WI38 (cell line): ENCODE measurements around the gene LRRC32.

Experiments
- H3K4me3 ChIP-seq: 2 replicates; pipeline ENCODE4 v1.5.1; 2011; ENCODE audit warnings: low read depth, mild to moderate bottlenecking, control low read depth, low read length
- TF ChIP-seq, protein P1 (sequence below): IDR thresholded peaks from 2 replicates; pipeline ENCODE4 v1.5.1; 2012; ENCODE audit warnings: low read depth, mild to moderate bottlenecking, control low read depth, low read length

LRRC32 gene

DNA sequence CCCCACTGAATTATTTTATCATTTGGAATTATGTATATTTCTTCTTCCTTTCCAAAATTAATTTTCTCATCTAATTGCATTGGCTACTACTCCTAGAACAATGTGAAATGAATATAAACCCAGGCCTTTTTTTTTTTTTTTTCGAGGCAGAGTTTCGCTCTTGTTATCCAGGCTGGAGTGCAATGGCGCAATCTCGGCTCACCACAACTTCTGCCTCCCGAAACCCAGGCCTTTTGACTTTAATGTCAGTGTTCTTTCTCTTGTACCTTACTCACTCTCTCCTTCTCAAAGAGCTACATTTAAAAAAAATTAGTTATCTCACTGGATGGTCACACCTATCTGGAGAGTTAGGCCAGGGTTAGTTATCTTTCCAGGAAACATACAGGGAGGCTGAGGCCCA is 35.3 kb upstream of the LRRC32 start:
- TF ChIP-seq, protein P1, sequence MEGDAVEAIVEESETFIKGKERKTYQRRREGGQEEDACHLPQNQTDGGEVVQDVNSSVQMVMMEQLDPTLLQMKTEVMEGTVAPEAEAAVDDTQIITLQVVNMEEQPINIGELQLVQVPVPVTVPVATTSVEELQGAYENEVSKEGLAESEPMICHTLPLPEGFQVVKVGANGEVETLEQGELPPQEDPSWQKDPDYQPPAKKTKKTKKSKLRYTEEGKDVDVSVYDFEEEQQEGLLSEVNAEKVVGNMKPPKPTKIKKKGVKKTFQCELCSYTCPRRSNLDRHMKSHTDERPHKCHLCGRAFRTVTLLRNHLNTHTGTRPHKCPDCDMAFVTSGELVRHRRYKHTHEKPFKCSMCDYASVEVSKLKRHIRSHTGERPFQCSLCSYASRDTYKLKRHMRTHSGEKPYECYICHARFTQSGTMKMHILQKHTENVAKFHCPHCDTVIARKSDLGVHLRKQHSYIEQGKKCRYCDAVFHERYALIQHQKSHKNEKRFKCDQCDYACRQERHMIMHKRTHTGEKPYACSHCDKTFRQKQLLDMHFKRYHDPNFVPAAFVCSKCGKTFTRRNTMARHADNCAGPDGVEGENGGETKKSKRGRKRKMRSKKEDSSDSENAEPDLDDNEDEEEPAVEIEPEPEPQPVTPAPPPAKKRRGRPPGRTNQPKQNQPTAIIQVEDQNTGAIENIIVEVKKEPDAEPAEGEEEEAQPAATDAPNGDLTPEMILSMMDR, result no peak
- H3K4me3 ChIP-seq, result no peak overlapping the region

DNA sequence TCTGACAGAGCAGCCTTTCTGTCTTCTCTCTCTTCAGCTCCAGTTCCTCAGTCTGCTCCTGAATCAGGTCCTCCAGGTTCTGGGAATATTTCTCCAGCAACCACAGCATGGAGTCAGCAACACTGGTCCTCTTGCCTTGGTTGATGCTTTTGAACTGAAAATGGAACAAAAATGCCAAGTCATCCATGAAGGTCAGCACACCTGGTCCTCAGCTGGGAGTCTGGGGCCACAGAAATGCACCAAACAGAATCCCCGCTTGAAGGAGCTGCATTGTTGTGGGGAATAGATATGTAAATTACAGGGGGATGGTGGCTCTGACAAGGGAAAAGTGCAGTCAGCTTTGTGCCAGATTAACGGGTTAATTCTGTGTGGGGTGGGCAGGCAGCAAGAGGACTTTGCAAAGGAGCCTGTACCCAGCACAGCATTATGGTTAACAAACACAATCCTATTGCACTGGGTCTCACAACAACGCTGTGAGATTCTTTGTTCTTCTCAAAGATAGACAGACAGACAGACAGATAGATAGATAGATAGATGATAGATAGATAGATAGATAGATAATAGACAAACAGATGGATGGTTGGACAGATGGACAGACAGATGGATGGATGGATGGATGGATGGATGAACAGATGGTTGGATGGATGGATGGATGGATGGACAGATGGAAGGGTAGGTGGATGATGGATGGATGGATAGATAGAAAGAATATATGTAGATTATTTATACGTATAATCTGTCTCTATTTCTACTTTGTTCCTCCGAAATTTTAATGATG is 33.8 kb upstream of the LRRC32 start:
- TF ChIP-seq, protein P1, result no peak
- no peak overlapping the region for H3K4me3 ChIP-seq

DNA sequence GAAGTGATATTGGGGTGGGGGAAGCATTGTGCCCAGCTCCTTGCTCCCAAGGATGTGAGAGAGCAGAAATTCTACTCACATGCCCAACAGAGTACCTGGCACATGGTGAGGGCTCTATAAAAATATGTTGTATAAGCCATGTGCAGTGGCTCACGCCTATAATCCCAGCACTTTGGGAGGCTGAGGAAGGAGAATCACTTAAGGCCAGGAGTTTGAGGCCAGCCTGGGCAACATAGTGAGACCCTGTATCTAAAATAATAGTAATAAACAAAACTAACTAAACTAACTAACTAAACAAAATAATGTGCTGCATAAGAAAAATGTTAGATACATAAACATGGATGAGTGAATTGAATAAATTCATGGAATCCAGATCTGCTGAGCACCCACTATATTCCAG is 33.2 kb upstream of the LRRC32 start:
- TF ChIP-seq, protein P1, result no peak
- no peak overlapping the region for H3K4me3 ChIP-seq

DNA sequence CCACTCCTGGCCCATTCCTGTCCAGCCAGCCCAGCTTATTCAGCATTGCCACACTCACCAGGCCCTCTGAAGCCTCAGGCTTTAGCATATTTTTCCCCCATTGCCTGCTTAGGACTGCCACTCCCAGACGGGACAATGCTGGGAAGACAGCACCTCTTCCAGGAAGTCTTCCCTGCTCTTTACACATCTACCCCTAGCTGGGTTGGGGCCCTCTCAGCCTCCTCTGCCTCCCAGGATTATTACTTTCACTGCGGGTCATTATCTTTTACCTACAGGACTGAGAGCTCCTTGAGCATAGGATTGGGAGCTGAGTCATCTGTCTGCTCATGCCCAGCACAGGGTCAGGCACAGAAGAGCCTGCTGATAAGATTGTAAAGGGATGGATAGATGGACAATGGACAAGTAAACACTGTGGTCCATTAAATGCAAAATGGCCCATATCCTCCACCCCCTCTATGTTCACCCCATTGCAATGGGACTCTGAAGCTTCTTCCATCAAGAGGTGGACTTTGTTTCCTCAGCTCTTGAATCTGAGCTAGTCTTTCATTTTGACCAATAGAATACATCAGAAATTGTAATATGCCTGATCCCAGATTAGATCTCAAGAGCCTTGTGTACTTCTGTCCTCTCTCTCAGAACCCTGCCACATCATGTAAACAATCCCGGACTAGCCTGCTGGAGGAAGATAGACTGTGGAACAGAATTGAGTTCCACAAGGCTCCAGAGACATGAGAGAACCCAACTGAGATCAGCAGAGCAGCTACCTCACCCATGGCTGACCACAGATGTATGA is 32.0 kb upstream of the LRRC32 start:
- TF ChIP-seq, protein P1, result no peak
- H3K4me3 ChIP-seq, result no peak overlapping the region

DNA sequence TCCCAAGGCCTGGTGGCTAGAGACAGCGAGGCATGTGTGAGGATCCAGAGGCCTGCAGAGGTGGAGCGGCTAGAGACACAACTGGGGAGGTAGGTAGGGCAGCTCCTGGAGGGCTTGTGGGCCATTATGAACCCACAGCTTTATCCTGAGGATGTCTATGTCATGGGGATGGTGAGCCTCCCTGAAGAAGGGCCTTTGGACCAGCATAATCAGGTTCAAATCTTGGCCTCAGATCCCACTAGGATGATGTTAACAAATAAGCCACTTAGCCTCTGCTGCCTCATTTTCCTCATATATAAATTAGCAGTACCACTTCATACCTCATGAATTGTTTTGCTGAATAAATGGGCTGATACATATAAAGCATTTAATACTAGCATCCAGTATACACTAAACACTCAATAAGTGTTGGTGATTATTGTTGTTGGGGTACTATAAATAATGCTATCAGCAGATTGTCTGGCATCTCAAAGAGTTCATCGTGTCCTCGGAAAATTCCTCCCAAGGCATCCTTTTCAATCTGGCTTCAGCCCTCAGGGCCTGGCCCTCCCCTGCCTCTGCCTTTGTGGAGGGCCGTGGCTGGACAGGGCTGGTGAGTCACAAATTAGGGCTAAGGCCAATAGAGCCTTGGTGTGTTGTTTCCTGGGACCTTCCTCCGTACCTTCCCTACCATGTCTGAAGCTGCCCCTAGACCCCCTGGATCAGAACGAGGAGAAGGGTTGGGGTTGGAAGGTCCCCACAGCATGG is 30.9 kb upstream of the LRRC32 start:
- TF ChIP-seq, protein P1, result no peak
- H3K4me3 ChIP-seq, result no peak overlapping the region

DNA sequence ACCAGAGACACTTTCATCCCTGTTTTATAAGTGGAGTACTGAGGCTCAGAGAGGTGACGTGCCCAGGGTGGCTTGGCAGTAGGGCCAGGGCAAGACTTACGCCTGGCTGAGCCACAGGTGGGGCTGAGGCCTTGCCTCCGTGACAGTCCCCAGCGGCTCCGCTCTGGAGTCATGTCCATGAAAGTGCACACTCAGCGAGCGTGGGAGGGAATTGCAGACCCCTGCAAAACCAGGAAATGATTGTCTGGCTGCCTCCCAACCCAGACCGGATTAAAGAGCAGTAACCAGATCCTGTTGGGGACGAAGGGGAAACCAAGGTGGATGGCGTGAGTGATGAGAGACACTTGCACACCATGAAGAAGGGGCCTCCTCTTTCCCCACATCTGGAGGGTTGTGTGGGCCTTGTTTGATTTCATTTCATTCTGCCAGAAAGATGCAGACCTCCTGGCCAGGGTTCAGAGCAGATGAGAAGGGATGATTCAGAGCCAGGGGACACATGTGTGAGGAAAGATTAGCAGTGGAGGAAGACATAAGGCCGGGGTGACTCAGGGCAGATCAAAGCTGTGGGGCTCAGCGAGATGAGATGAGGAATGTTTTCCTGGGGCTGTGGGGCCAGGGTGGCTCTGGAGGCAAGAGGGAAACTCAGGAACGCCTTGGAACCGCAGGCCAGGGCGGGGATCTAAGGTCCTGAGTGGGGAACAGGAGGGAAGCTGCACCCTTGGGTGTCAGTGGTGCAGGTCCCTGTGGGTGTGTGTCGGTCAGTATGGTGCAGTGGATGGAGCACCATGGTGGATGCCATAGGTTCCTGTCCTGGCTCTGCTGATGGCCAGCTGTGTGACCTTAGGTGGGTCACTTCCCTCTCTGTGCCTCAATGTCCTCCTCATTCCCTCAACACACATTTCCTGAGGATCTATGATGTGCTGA is 29.9 kb upstream of the LRRC32 start:
- H3K4me3 ChIP-seq, result no peak overlapping the region
- TF ChIP-seq, protein P1, result no peak
